ENCODE results near the gene C19orf73.
"Not testable (repeated sequence)": the region's sequence is repeated elsewhere in the genome, so short reads cannot be mapped to it uniquely, and the experiment has no call there.

C19orf73 gene

GRCh38 chr19:49149652-49150105 is 30.7 kb upstream of the C19orf73 start:
- H3K27me3 ChIP-seq (ENCODE audit: insufficient read depth, low read depth) = peaks cover 65% of the 10 kb centered on the region
- TF ChIP-seq CTCF (conservative IDR thresholded peaks at IDR 0.05; ENCODE audit: low read depth, low read length) = no peak
- no peaks in the 10 kb centered on the region for H3K79me2 ChIP-seq (ENCODE audit: insufficient read depth, low read depth)
- H3K4me2 ChIP-seq = peak overlapping the region; percentile 100
- H3K4me1 ChIP-seq (ENCODE audit: low read depth, poor library complexity, severe bottlenecking) = peaks cover 30% of the 10 kb centered on the region
- H3K9ac ChIP-seq = peak overlapping the region; percentile 7; the same call in 1 of the 2 replicates
- H4K20me1 ChIP-seq (ENCODE audit: insufficient read depth) = no peaks in the 10 kb centered on the region
- H3K36me3 ChIP-seq (ENCODE audit: insufficient read depth) = no peaks in the 10 kb centered on the region
- no peak overlapping the region for H3K27ac ChIP-seq
- peak overlapping the region; percentile 58; the same call in 1 of the 2 replicates for H2AFZ ChIP-seq (ENCODE audit: low read depth)
- H3K4me3 ChIP-seq (IDR thresholded peaks at IDR 0.05; ENCODE audit: insufficient read depth, low read depth, low read length) = no peak overlapping the region

- H4K20me1 ChIP-seq (ENCODE audit: insufficient read depth) = no peaks in the 10 kb centered on the region
- TF ChIP-seq CTCF (conservative IDR thresholded peaks at IDR 0.05; ENCODE audit: low read depth, low read length) = no peak
- H3K36me3 ChIP-seq (ENCODE audit: insufficient read depth) = no peaks in the 10 kb centered on the region
- peak overlapping the region; percentile 100 for H3K4me2 ChIP-seq
- H3K4me3 ChIP-seq (IDR thresholded peaks at IDR 0.05; ENCODE audit: insufficient read depth, low read depth, low read length) = no peak overlapping the region
- H3K79me2 ChIP-seq (ENCODE audit: insufficient read depth, low read depth) = no peaks in the 10 kb centered on the region
- H3K27ac ChIP-seq = no peak overlapping the region
- H3K4me1 ChIP-seq (ENCODE audit: low read depth, poor library complexity, severe bottlenecking) = peaks cover 30% of the 10 kb centered on the region
- H3K9ac ChIP-seq = no peak overlapping the region; the same call in 1 of the 2 replicates
- H2AFZ ChIP-seq (ENCODE audit: low read depth) = peak overlapping the region; percentile 58; the same call in 1 of the 2 replicates
- H3K27me3 ChIP-seq (ENCODE audit: insufficient read depth, low read depth) = peaks cover 59% of the 10 kb centered on the region
Observed at GRCh38 chr19:49148784-49149651, 30.1 kb upstream of the C19orf73 start.

GRCh38 chr19:49148044-49148682 is 29.2 kb upstream of the C19orf73 start:
- no peak overlapping the region for H3K27ac ChIP-seq
- H3K4me1 ChIP-seq (ENCODE audit: low read depth, poor library complexity, severe bottlenecking) = peaks cover 30% of the 10 kb centered on the region
- H4K20me1 ChIP-seq (ENCODE audit: insufficient read depth) = no peaks in the 10 kb centered on the region
- peaks cover 50% of the 10 kb centered on the region for H3K27me3 ChIP-seq (ENCODE audit: insufficient read depth, low read depth)
- H3K4me3 ChIP-seq (IDR thresholded peaks at IDR 0.05; ENCODE audit: insufficient read depth, low read depth, low read length) = no peak overlapping the region
- no peak overlapping the region for H3K9ac ChIP-seq
- no peak for TF ChIP-seq CTCF (conservative IDR thresholded peaks at IDR 0.05; ENCODE audit: low read depth, low read length)
- H3K36me3 ChIP-seq (ENCODE audit: insufficient read depth) = no peaks in the 10 kb centered on the region
- no peaks in the 10 kb centered on the region for H3K79me2 ChIP-seq (ENCODE audit: insufficient read depth, low read depth)
- no peak overlapping the region for H2AFZ ChIP-seq (ENCODE audit: low read depth)
- H3K4me2 ChIP-seq = peak overlapping the region; percentile 100; the same call in 1 of the 2 replicates

GRCh38 chr19:49146408-49146770 is 27.4 kb upstream of the C19orf73 start:
- not testable (repeated sequence) for H3K79me2 ChIP-seq (ENCODE audit: insufficient read depth, low read depth); H3K9ac ChIP-seq; H3K4me2 ChIP-seq; H2AFZ ChIP-seq (ENCODE audit: low read depth); H3K27ac ChIP-seq; H3K4me3 ChIP-seq (IDR thresholded peaks at IDR 0.05; ENCODE audit: insufficient read depth, low read depth, low read length); H3K36me3 ChIP-seq (ENCODE audit: insufficient read depth); H4K20me1 ChIP-seq (ENCODE audit: insufficient read depth)
- peaks cover 34% of the 10 kb centered on the region for H3K27me3 ChIP-seq (ENCODE audit: insufficient read depth, low read depth)
- H3K4me1 ChIP-seq (ENCODE audit: low read depth, poor library complexity, severe bottlenecking) = peaks cover 24% of the 10 kb centered on the region
